Femur (tissue), 1 donor: Measurements from ENCODE around the gene U2AF2.
"Not testable (repeated sequence)": the region's sequence is repeated elsewhere in the genome, so short reads cannot be mapped to it uniquely, and the experiment has no call there.

Experiments used
- DNase-seq: peaks from one replicate; pipeline ENCODE4 v3.0.0-alpha.2; 2017

Gene U2AF2

DNA sequence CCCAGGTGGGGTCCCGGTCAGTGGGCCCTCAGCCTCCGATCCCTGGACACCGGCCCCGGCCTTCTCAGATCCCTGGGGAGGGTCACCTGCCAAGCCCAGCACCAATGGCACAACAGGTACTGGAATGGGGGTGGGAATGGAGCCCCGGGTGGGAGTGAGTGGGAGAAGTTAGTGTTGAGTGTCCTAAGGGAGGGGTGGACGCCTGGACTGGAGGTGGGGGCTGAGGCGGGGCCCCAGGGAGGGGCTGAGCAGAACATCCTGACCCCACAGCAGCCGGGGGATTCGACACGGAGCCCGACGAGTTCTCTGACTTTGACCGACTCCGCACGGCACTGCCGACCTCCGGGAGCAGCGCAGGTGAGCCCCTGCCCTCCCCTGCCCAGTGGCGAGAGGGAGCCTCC lies 37.8 kb downstream of the U2AF2 start:
- DNase-seq, result no peak

DNA sequence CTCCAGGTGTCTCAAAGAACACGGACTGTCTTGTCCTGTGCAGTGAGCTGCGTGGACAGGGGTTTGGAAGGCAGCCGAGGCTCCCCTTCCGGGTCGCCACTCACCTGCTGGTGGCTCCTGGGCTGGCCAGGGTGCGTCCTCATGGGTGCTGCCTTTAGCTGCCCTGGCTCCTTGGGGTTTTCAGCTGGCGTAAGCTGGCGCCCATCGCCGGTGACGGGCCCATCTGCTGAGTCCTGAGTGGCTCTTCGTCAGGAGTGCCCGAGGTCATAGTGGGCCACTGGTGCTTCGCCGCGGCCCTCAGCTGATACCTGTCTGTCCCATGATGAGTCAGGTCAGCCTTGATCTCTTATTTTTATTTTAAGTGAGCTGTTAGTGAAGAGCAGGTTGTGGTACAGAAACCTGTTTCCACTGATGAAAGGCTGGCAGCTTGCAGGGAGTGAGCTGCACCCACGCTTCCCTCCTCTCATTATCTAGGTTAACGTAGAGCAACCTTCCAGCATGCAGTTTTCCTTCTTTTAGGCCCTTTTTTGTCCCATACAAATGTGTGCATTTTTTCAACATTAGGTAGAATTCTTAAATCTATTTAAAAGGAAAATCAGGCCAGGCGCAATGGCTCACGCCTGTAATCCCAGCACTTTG lies 38.6 kb downstream of the U2AF2 start:
- DNase-seq, result no peak

GRCh38 chr19:55694241-55694655 lies 39.4 kb downstream of the U2AF2 start:
- no peak for DNase-seq

DNA sequence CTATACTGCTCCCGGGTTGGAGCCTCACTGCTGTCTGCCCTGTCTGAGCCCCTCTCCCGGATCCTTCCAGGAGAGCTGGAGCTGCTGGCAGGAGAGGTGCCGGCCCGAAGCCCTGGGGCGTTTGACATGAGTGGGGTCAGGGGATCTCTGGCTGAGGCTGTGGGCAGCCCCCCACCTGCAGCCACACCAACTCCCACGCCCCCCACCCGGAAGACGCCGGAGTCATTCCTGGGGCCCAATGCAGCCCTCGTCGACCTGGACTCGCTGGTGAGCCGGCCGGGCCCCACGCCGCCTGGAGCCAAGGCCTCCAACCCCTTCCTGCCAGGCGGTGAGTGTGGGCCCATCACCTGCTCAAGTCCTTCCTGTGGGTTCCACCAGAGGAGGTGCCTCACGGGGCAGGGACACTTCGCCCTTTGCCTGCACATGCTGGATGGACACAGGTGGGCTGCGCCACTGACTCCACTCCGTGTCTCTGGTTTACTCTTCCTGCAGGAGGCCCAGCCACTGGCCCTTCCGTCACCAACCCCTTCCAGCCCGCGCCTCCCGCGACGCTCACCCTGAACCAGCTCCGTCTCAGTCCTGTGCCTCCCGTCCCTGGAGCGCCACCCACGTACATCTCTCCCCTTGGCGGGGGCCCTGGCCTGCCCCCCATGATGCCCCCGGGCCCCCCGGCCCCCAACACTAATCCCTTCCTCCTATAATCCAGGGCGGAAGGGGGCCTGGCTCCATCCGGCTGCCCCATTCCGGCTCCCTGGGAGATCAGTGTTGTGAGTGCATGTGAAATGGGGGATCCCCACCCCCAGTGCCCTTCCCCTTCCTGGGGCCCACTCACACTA lies 40.0 kb downstream of the U2AF2 start:
- DNase-seq, result no peak

GRCh38 chr19:55695511-55696290 lies 40.9 kb downstream of the U2AF2 start:
- no peak for DNase-seq

DNA sequence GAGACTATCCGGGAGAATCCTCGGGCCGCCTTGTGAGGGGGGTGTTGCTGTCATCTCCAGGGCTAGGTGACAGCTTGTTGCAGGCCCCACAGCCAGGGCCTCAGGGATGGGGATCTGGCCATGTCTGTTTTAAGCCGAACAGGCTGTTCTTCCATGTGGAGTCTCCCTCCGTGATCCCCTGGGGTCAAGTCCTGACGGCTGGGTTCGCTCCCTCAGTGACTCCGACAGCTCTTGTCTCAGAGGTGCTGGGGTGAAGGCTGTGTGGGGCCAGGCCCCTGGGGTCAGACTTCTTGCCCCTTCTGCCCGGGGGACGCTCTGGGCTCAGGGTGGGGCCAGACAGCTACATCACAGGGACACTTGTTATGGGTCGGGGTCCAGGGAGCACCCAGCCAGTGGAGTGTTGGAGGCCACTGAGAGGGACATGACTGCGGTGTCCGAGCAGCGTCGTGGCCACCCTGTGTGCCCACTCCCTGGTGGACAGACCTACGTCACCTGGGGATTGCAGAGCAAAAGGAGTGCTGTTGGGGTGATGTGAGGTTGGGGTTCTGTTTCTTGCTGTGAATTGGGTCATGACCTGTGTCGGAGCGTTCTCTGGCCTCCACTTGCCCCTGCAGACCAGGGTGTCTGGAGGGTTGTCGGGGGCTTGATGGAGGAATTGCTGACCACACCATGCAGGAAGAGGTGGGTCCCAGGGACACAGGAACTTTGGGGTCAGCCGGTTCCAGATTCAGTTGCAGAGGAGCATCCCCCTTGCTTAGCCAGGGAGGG lies 41.6 kb downstream of the U2AF2 start:
- DNase-seq, result no peak

DNA sequence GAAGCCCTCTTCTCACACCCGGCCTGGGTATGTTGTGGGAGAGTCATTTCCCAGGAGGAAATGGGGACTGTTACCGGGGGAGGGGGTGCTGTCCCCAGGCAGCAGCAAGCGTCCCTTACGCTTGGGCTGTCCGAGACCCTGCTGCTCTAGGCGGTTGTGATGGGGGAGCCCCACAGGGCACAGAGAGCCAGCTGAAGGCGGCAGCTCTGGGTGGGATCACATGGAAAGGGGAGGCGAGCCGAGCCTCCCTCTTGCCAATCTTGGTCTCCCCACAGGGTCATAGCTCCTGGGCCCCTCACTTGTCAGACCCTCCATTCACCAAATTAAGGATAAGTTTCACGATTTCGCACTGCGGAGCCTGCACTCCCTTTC lies 42.2 kb downstream of the U2AF2 start:
- DNase-seq, result no peak

DNA sequence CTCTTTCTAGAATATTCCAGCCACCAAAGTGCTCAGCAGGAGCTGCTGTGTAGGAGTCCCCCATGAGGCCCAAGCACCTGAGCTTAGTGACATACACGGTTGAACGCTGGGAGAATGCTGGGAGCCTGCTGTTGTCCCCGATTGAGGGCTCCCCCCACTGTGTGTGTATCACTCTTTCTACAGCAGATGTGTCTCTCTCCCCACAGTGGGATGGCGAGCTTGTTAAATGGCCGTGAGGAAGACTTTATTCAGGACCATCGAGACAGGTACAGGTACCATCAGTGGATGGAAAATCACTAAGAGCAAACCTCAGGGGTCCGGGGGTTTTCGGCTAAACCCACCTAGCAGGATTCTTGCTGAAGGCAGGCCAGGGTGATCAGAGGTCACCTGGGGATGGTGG lies 42.9 kb downstream of the U2AF2 start:
- DNase-seq, result no peak

GRCh38 chr19:55698256-55698655 lies 43.4 kb downstream of the U2AF2 start:
- DNase-seq, result no peak

DNA sequence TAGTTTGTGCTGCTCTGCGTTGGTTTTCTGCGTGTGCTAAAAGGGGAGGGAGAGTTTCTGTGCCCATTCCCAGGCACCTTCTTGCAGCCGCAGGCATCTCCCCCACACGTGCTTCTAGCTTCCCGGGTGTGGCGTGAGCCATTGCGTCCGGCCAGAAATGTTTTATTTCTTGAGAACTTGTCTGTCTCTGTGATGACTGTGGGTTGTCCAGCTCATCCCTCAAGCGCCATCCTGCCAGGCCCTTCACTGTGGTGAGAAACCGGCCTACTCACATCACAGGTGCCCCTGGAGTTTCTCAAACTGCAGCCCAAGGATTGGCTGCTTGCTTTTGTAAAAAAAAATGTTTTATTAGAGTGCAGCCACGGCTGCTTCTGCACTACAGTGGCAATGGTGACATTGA lies 44.4 kb downstream of the U2AF2 start:
- DNase-seq, result no peak

DNA sequence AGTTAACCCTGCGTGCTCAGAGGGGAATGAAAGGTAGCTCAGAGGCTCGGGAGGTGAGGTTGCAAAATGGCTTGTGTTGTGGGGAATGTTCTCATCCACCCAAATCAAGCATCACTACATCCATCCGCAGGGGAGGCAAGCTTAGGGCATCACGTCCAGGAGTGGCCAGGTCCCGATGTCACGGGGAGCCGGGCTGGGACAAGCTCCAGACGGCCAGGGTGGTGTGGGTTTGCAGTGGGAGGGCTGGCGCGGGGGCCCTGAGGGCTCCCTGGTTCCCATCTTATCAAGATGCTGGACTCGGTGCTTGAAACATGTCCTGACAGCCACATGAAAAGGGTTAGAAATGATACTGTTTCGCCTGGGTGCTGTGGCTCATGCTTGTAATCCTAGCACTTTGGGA lies 46.0 kb downstream of the U2AF2 start:
- DNase-seq, result no peak

DNA sequence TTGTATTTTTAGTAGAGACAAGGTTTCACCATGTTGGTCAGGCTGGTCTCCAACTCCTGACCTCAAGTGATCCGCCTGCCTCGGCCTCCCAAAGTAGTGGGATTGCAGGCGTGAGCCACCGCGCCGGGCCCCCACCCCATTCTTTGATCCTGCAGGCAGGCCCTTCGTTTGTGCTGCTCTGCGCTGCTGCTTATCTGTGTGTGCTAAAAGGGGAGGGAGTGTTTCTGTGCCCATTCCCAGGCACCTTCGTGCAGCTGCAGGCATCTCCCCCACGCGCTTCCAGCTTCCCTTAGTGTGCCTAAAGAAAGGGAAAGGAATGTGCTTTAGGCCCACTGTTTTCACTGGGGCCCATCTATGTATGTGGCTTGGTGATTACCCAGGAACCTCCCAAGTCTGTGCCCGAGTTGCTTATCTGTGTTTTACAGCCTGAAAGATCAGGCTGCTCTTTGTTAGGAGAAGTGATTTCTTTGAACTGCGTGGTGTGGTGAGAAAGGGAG lies 47.3 kb downstream of the U2AF2 start:
- no peak for DNase-seq

- no peak for DNase-seq
Observed at GRCh38 chr19:55703790-55704215, 49.0 kb downstream of the U2AF2 start.

GRCh38 chr19:55704494-55705245 lies 49.8 kb downstream of the U2AF2 start:
- DNase-seq, result no peak

GRCh38 chr19:55705972-55706371 lies 51.1 kb downstream of the U2AF2 start:
- no peak for DNase-seq

DNA sequence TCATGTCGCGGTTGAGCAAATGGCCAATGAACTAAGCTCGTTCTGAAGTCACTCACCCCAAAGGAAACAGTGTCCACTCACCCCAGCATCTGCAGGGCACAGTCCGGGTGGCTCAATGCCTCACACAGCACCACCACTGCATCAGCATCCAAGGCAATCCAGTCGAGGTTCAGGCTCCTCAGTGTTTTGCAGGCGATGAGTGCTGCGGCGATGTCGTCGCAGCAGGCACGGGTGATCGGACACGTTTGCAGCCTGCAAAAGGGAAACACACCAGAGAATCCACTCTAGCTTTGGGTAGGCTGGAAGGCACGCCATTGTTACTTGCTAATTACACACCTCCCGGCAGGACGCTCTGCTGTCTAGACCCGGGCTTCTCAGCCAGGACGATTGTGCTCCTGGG lies 56.9 kb downstream of the U2AF2 start:
- no peak for DNase-seq

GRCh38 chr19:55712804-55713631 lies 58.2 kb downstream of the U2AF2 start:
- DNase-seq, result no peak

DNA sequence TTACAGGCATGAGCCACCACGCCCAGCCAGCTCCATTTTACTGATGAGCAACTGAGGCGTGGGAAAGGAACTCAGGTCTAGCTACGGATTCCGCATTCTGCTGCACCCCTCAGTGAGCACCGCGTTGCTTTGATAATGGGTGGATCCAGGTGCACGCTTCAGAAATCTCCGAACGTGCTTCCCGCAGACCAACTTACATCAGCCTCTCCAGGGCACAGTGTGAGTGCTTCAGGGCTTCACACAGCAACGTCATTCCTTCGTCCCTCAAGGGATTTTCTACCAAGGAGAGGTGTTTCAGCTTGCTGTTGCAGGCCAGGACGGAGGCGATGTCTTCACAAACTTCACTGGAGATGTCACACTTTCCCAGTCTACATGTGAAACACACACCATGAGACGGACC lies 61.7 kb downstream of the U2AF2 start:
- DNase-seq, result no peak

- no peak for DNase-seq
Observed at GRCh38 chr19:55717251-55717650, 62.4 kb downstream of the U2AF2 start.

- DNase-seq, result not testable (repeated sequence)
Observed at GRCh38 chr19:55717879-55718711, 63.3 kb downstream of the U2AF2 start.
